ENCODE measurements around the gene TNFSF13B.
"Not testable (repeated sequence)": the region's sequence is repeated elsewhere in the genome, so short reads cannot be mapped to it uniquely, and the experiment has no call there.

The TNFSF13B gene

DNA sequence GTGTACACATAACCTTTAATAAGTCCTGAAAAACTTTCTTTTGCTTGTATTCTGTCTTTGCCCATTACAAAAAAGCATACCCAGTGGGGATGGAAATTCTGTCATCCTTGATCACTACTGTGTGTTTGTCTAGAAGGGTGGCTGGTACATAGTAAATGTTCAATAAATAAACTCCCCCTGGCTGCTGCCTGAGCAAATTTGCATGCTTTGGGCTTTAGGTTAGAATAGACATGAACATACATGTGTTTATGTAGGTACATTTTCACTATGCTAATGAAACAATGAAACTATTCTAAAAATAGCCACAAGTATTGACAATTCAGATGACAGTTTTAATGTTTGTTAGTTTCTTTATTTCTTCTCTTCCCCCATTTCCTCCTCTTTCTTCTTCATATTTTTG, 36.1 kb downstream of the TNFSF13B start:
- H3F3A ChIP-seq (ENCODE audit: control insufficient read depth, insufficient read depth), result no peaks in the 10 kb centered on the region
- no peak overlapping the region for H3K27ac ChIP-seq (ENCODE audit: low read depth, low read length)
- no peak overlapping the region for H3K4me2 ChIP-seq (ENCODE audit: low read length)
- no peaks in the 10 kb centered on the region for H3K27me3 ChIP-seq (ENCODE audit: control insufficient read depth, low read length)
- H3K79me2 ChIP-seq (ENCODE audit: control insufficient read depth, low read length), result no peaks in the 10 kb centered on the region
- H3K4me3 ChIP-seq (ENCODE audit: low read length), result no peak overlapping the region
- no peaks in the 10 kb centered on the region for H3K9me3 ChIP-seq (ENCODE audit: control insufficient read depth, insufficient read depth, low read length)
- H3K9me2 ChIP-seq (replicated peaks; ENCODE audit: control insufficient read depth, low read length), result no peaks in the 10 kb centered on the region
- TF ChIP-seq, protein P1, sequence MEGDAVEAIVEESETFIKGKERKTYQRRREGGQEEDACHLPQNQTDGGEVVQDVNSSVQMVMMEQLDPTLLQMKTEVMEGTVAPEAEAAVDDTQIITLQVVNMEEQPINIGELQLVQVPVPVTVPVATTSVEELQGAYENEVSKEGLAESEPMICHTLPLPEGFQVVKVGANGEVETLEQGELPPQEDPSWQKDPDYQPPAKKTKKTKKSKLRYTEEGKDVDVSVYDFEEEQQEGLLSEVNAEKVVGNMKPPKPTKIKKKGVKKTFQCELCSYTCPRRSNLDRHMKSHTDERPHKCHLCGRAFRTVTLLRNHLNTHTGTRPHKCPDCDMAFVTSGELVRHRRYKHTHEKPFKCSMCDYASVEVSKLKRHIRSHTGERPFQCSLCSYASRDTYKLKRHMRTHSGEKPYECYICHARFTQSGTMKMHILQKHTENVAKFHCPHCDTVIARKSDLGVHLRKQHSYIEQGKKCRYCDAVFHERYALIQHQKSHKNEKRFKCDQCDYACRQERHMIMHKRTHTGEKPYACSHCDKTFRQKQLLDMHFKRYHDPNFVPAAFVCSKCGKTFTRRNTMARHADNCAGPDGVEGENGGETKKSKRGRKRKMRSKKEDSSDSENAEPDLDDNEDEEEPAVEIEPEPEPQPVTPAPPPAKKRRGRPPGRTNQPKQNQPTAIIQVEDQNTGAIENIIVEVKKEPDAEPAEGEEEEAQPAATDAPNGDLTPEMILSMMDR (IDR thresholded peaks at IDR 0.05; ENCODE audit: low read depth, low read length, poor library complexity, severe bottlenecking), result no peak
- TF ChIP-seq EZH2phosphoT487 (IDR thresholded peaks at IDR 0.05; ENCODE audit: borderline replicate concordance, low read length), result no peak
- no peaks in the 10 kb centered on the region for H4K20me1 ChIP-seq (ENCODE audit: control insufficient read depth, insufficient read depth, low read depth, low read length)
- H3K4me1 ChIP-seq (ENCODE audit: control insufficient read depth, low read length), result no peaks in the 10 kb centered on the region
- H3K36me3 ChIP-seq (ENCODE audit: control insufficient read depth, low read length), result no peaks in the 10 kb centered on the region

DNA sequence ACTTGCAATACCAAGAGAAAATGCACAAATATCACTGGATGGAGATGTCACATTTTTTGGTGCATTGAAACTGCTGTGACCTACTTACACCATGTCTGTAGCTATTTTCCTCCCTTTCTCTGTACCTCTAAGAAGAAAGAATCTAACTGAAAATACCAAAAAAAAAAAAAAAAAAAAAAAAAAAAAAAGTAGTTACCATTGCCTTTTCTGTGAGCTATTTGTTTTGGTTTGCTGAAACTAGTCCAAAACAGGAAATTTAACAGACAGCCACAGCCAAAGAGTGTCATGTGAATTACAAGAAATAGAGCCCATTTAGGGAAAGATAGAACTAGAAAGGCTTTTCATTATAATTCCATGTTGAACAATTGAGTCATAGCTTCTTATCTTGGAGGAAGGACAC, 37.3 kb downstream of the TNFSF13B start:
- no peak overlapping the region for H3K27ac ChIP-seq (ENCODE audit: low read depth, low read length)
- no peaks in the 10 kb centered on the region for H3K27me3 ChIP-seq (ENCODE audit: control insufficient read depth, low read length)
- no peaks in the 10 kb centered on the region for H3K4me1 ChIP-seq (ENCODE audit: control insufficient read depth, low read length)
- H3F3A ChIP-seq (ENCODE audit: control insufficient read depth, insufficient read depth), result no peaks in the 10 kb centered on the region
- H3K9me2 ChIP-seq (replicated peaks; ENCODE audit: control insufficient read depth, low read length), result no peaks in the 10 kb centered on the region
- no peak for TF ChIP-seq EZH2phosphoT487 (IDR thresholded peaks at IDR 0.05; ENCODE audit: borderline replicate concordance, low read length)
- TF ChIP-seq, protein P1 (IDR thresholded peaks at IDR 0.05; ENCODE audit: low read depth, low read length, poor library complexity, severe bottlenecking), result no peak
- no peaks in the 10 kb centered on the region for H4K20me1 ChIP-seq (ENCODE audit: control insufficient read depth, insufficient read depth, low read depth, low read length)
- no peaks in the 10 kb centered on the region for H3K9me3 ChIP-seq (ENCODE audit: control insufficient read depth, insufficient read depth, low read length)
- H3K79me2 ChIP-seq (ENCODE audit: control insufficient read depth, low read length), result no peaks in the 10 kb centered on the region
- no peak overlapping the region for H3K4me2 ChIP-seq (ENCODE audit: low read length)
- no peaks in the 10 kb centered on the region for H3K36me3 ChIP-seq (ENCODE audit: control insufficient read depth, low read length)
- H3K4me3 ChIP-seq (ENCODE audit: low read length), result no peak overlapping the region

DNA sequence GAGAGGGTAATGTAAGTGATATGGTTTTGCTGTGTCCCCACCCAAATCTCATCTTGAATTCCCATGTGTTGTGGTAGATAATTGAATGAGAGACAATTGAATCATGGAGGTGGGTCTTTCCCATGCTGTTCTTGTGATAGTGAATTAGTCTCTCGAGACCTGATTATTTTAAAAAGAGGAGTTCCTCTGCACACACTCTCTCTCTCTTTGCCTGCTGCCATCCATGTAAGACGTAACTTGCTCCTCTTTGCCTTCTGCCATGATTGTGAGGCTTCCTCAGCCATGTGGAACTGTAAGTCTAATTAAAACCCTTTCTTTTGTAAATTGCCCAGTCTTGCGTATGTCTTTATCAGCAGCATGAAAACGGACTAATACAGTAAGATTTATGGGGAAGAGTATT, 42.1 kb downstream of the TNFSF13B start:
- H4K20me1 ChIP-seq (ENCODE audit: control insufficient read depth, insufficient read depth, low read depth, low read length); H3K4me1 ChIP-seq (ENCODE audit: control insufficient read depth, low read length); H3K9me3 ChIP-seq (ENCODE audit: control insufficient read depth, insufficient read depth, low read length): not testable (repeated sequence)

DNA sequence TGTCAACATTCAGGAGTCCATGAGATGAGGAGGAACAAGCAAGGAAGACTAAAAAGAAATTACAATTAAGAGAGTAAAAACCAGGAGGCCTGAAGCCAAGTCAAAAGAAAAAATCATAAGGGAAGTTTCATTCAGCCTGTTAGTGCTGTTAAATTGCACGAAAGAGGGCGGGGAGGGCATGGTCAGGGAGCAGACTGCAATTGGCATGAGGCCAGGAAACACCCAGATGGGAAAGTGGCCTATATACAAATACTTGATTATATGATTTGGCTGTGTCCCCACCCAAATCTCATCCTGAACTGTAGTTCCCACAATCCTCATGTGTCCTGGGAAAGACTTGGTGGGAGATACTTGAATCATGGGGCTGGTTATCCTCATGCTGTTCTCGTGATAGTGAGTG, 43.9 kb downstream of the TNFSF13B start:
- Histone ChIP-seq H3K27ac (ENCODE audit: low read depth, low read length) (no peak overlapping the region), H3K9me3 (ENCODE audit: control insufficient read depth, insufficient read depth, low read length) (no peaks in the 10 kb centered on the region), H3K79me2 (ENCODE audit: control insufficient read depth, low read length) (no peaks in the 10 kb centered on the region), H3K4me3 (ENCODE audit: low read length) (no peak overlapping the region), H3K4me1 (ENCODE audit: control insufficient read depth, low read length) (peaks cover 5% of the 10 kb centered on the region), H4K20me1 (ENCODE audit: control insufficient read depth, insufficient read depth, low read depth, low read length) (no peaks in the 10 kb centered on the region), H3F3A (ENCODE audit: control insufficient read depth, insufficient read depth) (no peaks in the 10 kb centered on the region), H3K27me3 (ENCODE audit: control insufficient read depth, low read length) (peaks cover 2% of the 10 kb centered on the region; the same call in 1 of the 2 replicates), H3K9me2 (replicated peaks; ENCODE audit: control insufficient read depth, low read length) (no peaks in the 10 kb centered on the region), H3K36me3 (ENCODE audit: control insufficient read depth, low read length) (no peaks in the 10 kb centered on the region), H3K4me2 (ENCODE audit: low read length) (no peak overlapping the region)
- no peak for TF ChIP-seq EZH2phosphoT487 (IDR thresholded peaks at IDR 0.05; ENCODE audit: borderline replicate concordance, low read length)
- TF ChIP-seq, protein P1 (IDR thresholded peaks at IDR 0.05; ENCODE audit: low read depth, low read length, poor library complexity, severe bottlenecking), result no peak

More for the DNA sequence above, 42.1 kb downstream of the TNFSF13B start:
- H3K4me2 ChIP-seq (ENCODE audit: low read length); H3K27ac ChIP-seq (ENCODE audit: low read depth, low read length); H3K9me2 ChIP-seq (replicated peaks; ENCODE audit: control insufficient read depth, low read length); H3K27me3 ChIP-seq (ENCODE audit: control insufficient read depth, low read length); H3F3A ChIP-seq (ENCODE audit: control insufficient read depth, insufficient read depth); H3K36me3 ChIP-seq (ENCODE audit: control insufficient read depth, low read length); H3K4me3 ChIP-seq (ENCODE audit: low read length); H3K79me2 ChIP-seq (ENCODE audit: control insufficient read depth, low read length): not testable (repeated sequence)
